DND-41 (cell line): ENCODE measurements around the gene RORB.

Experiments used
- ATAC-seq: fragments of 200-7000 bp; cut with Tn5 transposase; 3 replicates; pipeline ENCODE4 v1.9.1; 2021; ENCODE audit warnings: low read depth; ENCODE audit not compliant: insufficient read depth
- DNase-seq: peaks from one replicate; pipeline ENCODE4 v3.0.0-alpha.2; 2020
- H2AFZ ChIP-seq: 2 replicates; pipeline ENCODE4 v1.6.0; 2012; ENCODE audit warnings: low read depth, low read length
- H3K27ac ChIP-seq: 2 replicates; pipeline ENCODE4 v1.5.1; 2012; ENCODE audit warnings: low read length, inconsistent platforms
- H3K27me3 ChIP-seq: fragments of 200-600 bp; sonication (generic); 2 replicates; pipeline ENCODE4 v1.6.0; 2012; ENCODE audit warnings: low read length, mild to moderate bottlenecking, inconsistent platforms; ENCODE audit not compliant: insufficient read depth, poor library complexity
- H3K36me3 ChIP-seq: 2 replicates; pipeline ENCODE4 v1.5.1; 2012; ENCODE audit warnings: low read length, inconsistent platforms; ENCODE audit not compliant: insufficient read depth
- H3K4me1 ChIP-seq: 2 replicates; pipeline ENCODE4 v1.5.1; 2012; ENCODE audit warnings: mild to moderate bottlenecking, low read length; ENCODE audit not compliant: insufficient read depth
- H3K4me2 ChIP-seq: 2 replicates; pipeline ENCODE4 v1.6.0; 2012; ENCODE audit warnings: mild to moderate bottlenecking, moderate library complexity, low read length, inconsistent platforms; ENCODE audit not compliant: insufficient read depth
- H3K4me3 ChIP-seq, 2 experiments: fragments of 200-600 bp in 1 of 2; shearing (Covaris generic) in 1 of 2; 2 replicates each; pipeline ENCODE4 v1.5.1; 2012 to 2016; ENCODE audit warnings: inconsistent platforms in 2 of 2, low read length in 2 of 2, mild to moderate bottlenecking in 2 of 2, low read depth in 1 of 2, moderate library complexity in 1 of 2
- H3K79me2 ChIP-seq: 2 replicates; pipeline ENCODE4 v1.6.0; 2012; ENCODE audit warnings: low read length, inconsistent platforms; ENCODE audit not compliant: insufficient read depth
- H3K9ac ChIP-seq: 2 replicates; pipeline ENCODE4 v1.6.0; 2012; ENCODE audit warnings: low read depth, mild to moderate bottlenecking, inconsistent platforms, low read length, moderate library complexity
- H3K9me3 ChIP-seq: 2 replicates; pipeline ENCODE4 v1.5.1; 2012; ENCODE audit warnings: low read length, moderate library complexity, mild to moderate bottlenecking, inconsistent platforms; ENCODE audit not compliant: insufficient read depth, severe bottlenecking
- H4K20me1 ChIP-seq: 2 replicates; pipeline ENCODE4 v1.6.0; 2012; ENCODE audit warnings: low read length; ENCODE audit not compliant: insufficient read depth
- EZH2 ChIP-seq: IDR thresholded peaks from 3 replicates; pipeline ENCODE4 v1.6.1; 2012; ENCODE audit warnings: borderline replicate concordance, low read depth, mild to moderate bottlenecking, moderate library complexity, low read length, inconsistent platforms; ENCODE audit not compliant: severe bottlenecking
- TF ChIP-seq, protein P1 (sequence below): IDR thresholded peaks from 2 replicates; pipeline ENCODE4 v1.5.1; 2012; ENCODE audit warnings: borderline replicate concordance, low read length, moderate library complexity, mild to moderate bottlenecking; ENCODE audit not compliant: poor library complexity, severe bottlenecking; ENCODE audit errors: extremely low read depth

The RORB gene

DNA sequence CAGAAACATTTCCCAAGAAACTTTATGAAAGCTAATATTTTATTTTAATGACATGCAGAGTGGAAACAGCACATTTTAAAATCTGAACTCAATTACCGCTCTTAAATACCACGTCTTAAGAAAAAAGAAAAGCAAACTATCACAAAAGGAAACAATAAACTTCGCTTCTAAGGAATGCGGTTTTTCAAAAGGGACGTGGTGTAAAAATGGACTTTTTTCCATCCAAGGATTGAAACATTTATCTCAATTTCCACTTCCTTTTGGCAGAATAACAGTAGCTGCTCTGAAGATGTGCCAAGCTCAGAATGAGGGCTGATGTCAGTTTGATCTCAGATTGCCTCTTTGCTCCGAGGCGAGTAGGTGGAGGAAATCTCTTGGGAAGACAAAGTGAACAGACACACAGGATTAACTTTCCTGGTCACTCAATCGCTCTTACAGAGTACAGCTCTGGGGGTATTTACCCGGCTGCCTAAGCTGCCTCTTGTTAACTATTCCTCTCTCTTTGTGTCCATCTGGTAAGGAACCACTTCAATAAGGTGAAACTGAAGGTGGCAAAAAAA, 232.1 kb downstream of the RORB start:
- Histone ChIP-seq H3K27me3 (no peaks in the 10 kb centered on the region), H4K20me1 (no peaks in the 10 kb centered on the region), H3K79me2 (no peaks in the 10 kb centered on the region), H2AFZ (no peak overlapping the region), H3K27ac (no peak overlapping the region), H3K4me1 (no peaks in the 10 kb centered on the region), H3K36me3 (no peaks in the 10 kb centered on the region), H3K9ac (no peak overlapping the region), H3K4me3 (no peak overlapping the region), H3K4me2 (no peak overlapping the region), H3K9me3 (no peaks in the 10 kb centered on the region)
- ATAC-seq (no peak), DNase-seq (no peak)
- no peak for TF ChIP-seq EZH2
- TF ChIP-seq, protein P1, sequence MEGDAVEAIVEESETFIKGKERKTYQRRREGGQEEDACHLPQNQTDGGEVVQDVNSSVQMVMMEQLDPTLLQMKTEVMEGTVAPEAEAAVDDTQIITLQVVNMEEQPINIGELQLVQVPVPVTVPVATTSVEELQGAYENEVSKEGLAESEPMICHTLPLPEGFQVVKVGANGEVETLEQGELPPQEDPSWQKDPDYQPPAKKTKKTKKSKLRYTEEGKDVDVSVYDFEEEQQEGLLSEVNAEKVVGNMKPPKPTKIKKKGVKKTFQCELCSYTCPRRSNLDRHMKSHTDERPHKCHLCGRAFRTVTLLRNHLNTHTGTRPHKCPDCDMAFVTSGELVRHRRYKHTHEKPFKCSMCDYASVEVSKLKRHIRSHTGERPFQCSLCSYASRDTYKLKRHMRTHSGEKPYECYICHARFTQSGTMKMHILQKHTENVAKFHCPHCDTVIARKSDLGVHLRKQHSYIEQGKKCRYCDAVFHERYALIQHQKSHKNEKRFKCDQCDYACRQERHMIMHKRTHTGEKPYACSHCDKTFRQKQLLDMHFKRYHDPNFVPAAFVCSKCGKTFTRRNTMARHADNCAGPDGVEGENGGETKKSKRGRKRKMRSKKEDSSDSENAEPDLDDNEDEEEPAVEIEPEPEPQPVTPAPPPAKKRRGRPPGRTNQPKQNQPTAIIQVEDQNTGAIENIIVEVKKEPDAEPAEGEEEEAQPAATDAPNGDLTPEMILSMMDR, result no peak

DNA sequence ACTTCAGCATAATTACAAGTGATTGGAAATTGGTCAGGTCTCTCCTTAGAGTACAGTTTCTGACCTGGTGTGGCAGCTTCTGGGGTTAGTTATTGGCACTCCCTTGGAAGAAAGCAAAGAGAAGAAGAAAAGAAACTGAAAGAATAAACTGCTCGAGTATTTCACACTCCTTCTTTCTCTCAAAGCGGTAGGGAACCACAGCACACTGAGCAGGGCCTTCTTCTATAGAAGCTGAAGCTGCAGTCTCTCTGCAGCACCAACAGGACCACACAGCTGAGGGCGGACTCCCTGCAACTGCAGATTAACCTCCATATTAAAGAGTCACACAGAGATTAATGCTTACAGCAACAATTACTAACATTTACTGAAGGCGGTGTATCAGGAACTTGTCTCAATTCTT, 238.6 kb downstream of the RORB start:
- Histone ChIP-seq H4K20me1 (no peaks in the 10 kb centered on the region), H3K4me3 (peak overlapping the region in 1 of 2 experiments; percentile 44; a peak in 2 of 4 replicates), H3K9me3 (no peaks in the 10 kb centered on the region), H3K9ac (peak overlapping the region; percentile 44), H3K4me1 (peaks cover 8% of the 10 kb centered on the region), H3K4me2 (peak overlapping the region; percentile 60), H3K36me3 (no peaks in the 10 kb centered on the region), H3K27me3 (no peaks in the 10 kb centered on the region), H3K27ac (peak overlapping the region; percentile 70), H3K79me2 (no peaks in the 10 kb centered on the region), H2AFZ (peak overlapping the region; percentile 82)
- DNase-seq, result peak; percentile 25
- peak; percentile 85 for ATAC-seq
- TF ChIP-seq, protein P1, result no peak
- TF ChIP-seq EZH2, result no peak

DNA sequence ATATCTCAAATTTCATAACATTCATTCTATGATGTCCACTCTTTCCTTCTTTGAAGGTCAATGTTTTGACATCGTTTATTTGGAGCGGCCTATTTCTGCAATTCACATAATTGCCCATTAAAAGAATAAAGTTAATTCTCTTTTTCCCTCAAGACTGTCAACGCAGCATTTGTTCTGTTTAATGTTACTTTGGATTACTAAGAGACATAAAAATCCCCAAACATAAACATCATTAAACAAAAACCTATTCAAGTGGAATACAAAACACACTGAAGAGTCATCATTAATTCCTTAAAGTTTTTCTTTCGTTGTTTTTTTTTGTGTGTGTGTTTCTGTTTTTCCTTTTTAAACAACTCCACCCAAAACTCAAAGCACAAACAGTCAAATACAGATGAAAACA, 239.5 kb downstream of the RORB start:
- Histone ChIP-seq H3K9me3 (no peaks in the 10 kb centered on the region), H3K4me3 (no peak overlapping the region), H3K79me2 (no peaks in the 10 kb centered on the region), H3K9ac (no peak overlapping the region), H3K27me3 (no peaks in the 10 kb centered on the region), H3K4me1 (peaks cover 8% of the 10 kb centered on the region), H4K20me1 (no peaks in the 10 kb centered on the region), H2AFZ (no peak overlapping the region), H3K36me3 (no peaks in the 10 kb centered on the region), H3K4me2 (peak overlapping the region; percentile 60; the same call in 1 of the 2 replicates), H3K27ac (no peak overlapping the region)
- DNase-seq (no peak), ATAC-seq (no peak)
- TF ChIP-seq EZH2, result no peak
- TF ChIP-seq, protein P1, result no peak

DNA sequence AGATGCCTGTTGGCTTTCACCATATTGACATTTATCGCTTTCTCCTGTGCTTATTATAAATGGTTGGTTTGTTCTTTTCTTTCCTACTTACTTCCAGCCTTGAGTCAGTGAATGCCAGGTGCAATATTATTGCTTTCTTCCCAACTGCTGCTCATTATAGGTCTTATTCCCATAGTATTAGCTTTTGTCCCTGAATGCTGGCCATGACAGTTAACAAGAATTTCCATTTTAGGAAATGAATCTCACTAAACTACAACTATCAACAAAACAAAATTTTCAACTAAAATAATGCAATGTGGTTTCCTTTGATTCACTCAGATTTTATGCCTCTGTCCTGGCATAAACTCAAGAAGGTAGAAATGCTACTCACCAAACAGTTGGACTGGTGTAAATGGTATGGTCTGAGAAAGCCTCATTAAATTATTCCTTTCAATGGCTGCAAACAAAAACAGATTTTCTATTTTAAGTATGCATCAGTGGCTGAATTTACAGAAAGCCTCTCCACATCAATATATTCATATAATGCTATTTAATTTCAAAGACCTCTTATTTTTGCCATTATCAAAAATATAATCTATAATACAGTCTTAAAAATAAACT, 245.2 kb downstream of the RORB start:
- Histone ChIP-seq H3K9me3 (no peaks in the 10 kb centered on the region), H3K4me3 (no peak overlapping the region), H3K36me3 (no peaks in the 10 kb centered on the region), H3K27ac (no peak overlapping the region), H3K9ac (no peak overlapping the region), H3K79me2 (no peaks in the 10 kb centered on the region), H2AFZ (no peak overlapping the region), H3K4me2 (no peak overlapping the region), H3K27me3 (no peaks in the 10 kb centered on the region), H4K20me1 (no peaks in the 10 kb centered on the region), H3K4me1 (no peaks in the 10 kb centered on the region)
- no peak for ATAC-seq
- DNase-seq, result no peak
- no peak for TF ChIP-seq EZH2
- TF ChIP-seq, protein P1, result no peak
